Measurements from ENCODE around the gene SRD5A1.
A peak's percentile ranks its signal among the peaks of the same experiment; 100 is the strongest.

Gene SRD5A1, protein sequence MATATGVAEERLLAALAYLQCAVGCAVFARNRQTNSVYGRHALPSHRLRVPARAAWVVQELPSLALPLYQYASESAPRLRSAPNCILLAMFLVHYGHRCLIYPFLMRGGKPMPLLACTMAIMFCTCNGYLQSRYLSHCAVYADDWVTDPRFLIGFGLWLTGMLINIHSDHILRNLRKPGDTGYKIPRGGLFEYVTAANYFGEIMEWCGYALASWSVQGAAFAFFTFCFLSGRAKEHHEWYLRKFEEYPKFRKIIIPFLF

DNA sequence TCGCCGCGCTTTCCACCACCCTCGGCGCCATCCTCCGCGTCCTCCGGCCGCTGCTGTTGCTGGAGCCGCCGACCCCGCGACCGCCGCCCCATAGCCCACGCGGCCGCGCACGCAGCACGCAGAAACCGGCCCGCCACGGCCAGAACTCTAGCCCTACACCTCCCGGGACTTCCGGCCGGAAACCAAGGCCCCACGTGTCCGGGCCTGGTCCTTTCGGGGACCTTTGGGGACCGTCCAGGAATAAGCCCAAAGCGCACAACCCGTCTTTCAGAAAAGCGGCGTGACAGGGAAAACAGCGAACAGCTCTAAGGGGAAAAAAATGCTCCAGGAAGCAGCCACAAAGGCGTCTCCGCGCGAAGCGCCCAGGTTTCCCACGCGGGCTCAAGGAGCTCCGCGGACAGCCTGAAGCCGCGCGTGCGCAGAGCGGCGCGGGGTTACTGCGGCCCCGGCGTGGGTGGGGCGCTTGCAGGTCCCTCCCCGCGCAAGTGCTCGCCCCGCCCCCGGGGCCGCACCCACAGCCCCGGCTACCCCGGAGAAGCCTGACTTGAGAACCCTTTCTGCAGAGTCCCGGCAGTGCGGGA, at the start of gene SRD5A1, which contains the start of gene NSUN2:
Gene SRD5A1 (plus strand): TSS at position 553 of the 581 bp plus-strand sequence. CDS start 137 bp downstream, outside the sequence.
Gene NSUN2 (minus strand): TSS at position 157 of the 581 bp plus-strand sequence. CDS start 65 bp downstream, at position 92.
- DNase-seq (ENCODE audit: low read depth), result peak; percentile 85

DNA sequence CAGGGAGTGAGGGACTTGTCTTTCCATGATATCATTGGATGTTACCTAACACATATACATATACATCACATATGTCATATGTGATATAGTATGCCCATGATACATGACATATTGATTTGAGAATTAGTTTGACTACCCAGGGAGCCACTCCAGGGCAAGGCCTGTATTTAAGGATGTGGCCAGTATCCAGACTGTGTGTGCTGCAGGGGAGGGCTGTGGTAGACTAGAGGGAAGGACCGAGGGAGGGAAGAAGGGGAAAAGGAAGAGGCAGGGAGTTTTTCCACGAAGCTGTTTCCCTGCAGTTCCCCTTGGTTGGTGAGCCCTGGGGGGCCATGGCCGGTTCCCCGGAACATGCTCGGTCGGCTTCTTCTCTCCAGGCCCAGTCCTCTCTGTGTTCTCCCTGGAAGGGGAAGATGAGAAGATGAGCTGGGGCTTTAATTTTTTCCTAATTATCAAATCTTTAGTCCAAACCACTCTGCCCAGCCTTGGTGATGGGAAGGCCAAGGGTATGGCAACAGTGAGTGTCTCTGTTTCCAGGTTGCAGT, 49.1 kb upstream of the SRD5A1 start:
- DNase-seq (ENCODE audit: low read depth), result no peak

DNA sequence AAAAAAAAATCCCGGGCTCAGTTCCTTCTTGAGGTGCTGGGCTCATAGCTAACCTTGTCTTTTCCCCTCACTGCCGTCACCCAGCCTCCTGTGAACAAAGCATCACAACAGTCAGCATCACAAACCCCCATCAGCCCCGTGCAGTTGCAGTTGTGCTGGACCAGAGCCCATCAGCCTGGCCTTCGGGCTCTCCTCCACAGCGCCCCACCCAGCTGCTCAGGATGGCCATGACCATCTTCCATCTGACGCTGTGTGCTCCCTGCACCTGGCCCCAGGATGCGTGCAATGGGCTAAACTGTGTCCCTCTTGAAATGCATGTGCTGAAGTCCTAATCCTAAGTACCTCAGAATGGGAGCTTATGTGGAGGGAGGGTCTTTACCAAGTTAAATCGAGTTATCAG, 48.5 kb upstream of the SRD5A1 start:
- DNase-seq (ENCODE audit: low read depth), result no peak

DNA sequence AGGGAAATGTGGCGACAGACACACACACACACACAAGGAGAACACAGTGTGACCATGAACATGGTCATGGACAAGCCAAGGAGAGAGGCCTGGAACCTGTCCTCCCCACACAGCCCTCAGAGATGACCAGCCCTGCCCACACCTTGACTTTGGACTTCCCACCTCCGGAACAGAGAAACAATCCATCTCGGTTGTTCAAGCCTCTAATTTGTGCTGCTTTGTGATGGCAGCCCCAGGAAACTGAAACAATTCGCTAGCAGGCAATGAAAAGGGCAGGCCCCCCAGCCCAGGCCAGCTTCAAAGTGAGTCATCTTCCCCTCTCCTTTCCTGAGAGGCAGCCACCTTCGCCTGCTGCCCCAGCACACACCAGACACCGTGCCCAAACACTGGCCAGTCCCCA, 48.1 kb upstream of the SRD5A1 start:
- no peak for DNase-seq (ENCODE audit: low read depth)

DNA sequence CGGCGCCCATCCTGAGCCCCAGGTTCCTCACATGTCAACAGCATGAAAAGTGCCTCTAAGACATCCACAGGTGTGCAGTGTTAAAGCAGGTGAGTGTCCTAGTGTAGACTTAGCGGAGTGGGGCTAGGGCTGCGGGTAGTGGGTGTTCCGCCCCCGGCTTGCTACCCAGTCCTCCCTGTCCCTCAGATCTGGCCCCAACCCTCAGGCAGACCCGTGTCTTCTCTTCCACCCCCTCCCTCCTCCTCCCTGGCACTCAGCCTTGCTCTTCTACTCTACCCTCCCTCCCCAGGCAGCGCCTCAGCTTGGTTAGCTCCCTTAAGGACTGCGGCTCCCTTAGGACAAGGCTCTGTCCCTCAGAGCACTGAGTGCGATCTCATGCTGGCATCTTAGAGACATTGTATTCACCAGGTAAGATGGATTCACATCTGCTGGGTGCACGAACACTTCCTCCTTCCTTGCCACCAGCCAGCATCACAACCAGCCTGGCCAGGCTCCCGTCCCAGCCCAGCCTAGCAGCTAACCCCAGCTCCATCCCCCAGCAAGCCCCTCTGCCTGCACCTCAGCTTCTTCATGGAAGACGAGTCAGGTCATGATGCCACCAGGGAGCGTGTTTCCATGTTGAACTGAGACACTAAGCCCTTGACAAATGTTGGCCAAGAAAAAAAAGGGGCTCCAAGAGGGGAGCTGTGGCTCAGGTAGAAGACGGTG, 47.1 kb upstream of the SRD5A1 start:
- no peak for DNase-seq (ENCODE audit: low read depth)

DNA sequence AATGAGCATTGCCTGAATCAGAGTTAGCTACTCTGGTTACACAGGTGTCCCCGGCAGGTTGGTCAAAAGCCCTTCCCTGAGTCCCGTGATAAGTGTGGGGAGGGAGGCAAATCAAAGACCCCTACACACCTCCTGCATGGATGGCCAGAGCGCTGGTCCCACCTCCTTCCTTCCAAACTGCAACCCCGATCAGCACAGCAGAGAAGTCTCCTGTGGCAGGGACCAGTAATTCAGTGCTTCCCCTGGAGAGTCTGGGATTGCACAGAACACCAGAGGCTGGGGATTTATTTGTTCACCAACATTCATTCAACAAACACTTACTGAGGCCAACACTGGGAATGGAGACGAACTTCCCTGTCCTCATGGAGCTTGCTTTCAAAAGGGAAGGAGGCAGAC, 46.6 kb upstream of the SRD5A1 start:
- no peak for DNase-seq (ENCODE audit: low read depth)

DNA sequence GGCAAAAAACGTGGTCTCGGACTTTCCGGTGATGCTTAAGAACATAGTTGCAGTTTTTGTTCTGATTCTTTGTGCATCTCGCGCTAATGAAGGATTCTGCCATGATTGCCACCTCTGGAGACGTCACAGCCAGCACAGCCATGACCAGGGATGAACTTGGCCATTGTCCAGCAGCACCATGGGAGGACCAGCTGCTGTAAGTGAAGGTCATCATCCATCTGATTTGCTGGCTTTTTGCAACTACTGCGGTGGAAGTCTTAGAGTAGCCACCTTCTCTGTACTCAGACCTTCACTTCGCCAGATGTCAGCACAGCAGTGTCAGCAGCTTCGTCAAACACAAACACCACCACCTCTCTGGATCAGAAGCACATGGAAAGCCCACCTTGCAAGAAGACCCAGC, 46.1 kb upstream of the SRD5A1 start:
- no peak for DNase-seq (ENCODE audit: low read depth)

DNA sequence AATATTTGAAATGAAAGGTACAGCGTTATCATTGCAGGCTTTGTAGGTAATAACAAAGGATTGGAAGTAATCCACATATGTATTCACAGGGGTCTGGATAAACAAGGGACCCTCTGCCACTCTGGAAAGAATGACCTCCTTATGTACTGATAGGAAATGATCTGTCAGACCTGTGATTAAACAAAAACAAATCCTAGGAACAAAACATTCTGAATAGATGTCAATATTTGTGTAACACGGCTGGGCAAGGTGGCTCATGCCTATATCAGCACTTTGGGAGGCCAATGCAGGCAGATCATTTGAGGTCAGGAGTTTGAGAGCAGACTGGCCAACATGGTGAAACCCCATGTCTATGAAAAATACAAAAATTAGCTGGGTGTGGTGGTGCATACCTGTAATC, 42.7 kb upstream of the SRD5A1 start:
- DNase-seq (ENCODE audit: low read depth), result no peak

DNA sequence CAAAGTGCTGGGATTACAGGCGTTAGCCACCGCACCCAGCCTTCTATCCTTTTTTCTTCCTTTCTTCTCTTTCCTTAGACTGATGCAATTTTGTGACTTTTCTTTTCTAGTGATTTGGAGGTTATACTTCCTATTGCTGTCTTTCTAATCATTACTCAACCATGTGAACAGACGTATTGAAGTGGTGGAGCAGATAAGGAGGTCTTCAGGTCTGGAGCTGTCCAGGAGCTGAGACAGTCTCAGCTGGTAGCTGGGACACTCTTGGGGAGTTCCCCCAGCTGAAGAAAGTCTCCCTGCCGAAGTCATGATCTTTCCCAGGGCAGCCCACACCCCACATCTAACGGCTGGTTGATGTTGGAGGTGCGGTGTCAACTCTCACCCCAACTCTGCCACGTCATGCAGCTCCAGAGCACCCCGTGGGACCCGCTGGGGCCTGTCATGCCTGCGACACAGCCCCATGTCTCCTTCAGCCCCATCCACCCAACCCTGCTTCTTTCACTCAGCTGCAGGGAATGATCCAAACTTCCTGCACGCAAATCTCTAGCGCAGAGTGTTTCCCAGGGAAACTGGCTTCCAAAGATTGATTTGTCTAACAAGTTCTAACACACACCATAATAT, 41.5 kb upstream of the SRD5A1 start:
- DNase-seq (ENCODE audit: low read depth), result no peak

DNA sequence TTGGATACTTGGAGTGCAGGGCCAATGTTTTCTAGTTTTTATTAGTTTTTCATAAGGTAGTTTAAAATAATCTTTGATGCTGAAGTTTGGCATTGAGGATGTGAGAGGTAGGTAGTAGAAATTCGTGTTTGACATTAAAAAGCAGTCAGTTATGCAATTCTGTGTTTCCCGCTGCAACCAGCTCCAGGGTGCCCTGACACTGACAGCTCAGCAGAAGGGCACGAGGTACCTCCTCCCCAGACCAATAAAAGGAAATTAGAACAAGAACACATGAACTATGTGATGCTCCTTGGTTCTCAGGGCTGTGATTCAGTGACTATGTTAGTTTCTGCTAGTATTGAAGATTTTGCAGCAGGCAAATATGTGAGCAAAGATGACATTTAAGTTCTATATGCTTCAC, 40.6 kb upstream of the SRD5A1 start:
- DNase-seq (ENCODE audit: low read depth), result no peak

DNA sequence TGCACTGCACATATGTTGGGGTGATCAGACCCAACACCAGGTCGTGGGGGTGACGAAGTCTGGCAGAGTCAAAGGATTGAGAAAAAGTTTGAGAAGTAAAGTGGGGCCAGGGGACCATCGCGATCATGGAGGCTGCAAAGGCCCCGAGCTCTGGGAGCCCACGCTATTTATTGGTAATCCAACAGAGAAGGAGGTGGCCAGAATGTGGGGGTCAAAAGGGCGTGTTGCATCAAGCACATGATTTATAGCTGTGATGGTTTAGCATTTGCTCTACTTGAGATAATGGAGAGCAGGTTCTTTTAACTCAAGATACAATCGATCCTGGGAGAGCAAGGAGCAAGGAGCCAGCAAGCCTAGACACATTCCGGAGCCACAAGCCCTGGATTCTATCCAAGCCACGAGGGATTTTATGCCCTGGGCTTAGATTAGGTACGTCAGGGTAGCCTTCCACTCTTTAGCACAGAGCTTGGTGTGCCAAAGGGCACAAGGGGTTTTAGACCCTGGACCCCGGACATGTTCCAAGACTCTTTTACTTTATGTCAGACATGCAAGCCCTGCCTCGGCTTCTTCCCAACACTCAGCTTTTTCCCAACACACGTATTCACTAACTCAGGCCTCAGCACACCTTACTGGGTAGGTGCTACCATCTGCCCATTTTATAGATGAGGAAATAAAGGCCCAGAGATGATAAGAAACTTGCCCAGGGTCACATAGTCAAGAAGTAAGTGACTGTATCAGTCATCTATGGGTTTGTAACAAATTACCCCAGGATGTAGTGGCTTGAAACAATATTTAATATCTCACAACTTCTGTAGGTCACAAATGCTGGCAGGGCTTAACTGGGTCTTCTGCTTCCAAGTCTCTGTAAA, 39.9 kb upstream of the SRD5A1 start:
- no peak for DNase-seq (ENCODE audit: low read depth)

DNA sequence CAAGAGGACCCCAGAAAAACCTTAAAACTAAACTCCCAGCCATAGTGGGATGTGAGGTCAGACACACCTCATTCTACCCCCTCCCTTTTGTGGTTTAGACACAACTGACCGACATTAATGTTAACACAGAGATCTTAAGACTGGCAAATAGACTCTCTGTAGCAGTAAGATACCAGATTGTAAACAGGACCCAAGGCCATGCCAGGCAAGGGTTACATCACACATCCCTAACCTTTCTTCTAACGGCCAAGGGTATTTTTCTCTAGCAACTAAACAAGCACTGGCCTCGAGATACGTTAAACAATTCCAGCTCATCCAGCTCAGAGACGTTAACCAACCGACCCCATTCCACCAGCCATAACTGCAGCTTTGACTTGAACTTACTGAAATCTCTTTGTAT, 39.2 kb upstream of the SRD5A1 start:
- DNase-seq (ENCODE audit: low read depth), result no peak

DNA sequence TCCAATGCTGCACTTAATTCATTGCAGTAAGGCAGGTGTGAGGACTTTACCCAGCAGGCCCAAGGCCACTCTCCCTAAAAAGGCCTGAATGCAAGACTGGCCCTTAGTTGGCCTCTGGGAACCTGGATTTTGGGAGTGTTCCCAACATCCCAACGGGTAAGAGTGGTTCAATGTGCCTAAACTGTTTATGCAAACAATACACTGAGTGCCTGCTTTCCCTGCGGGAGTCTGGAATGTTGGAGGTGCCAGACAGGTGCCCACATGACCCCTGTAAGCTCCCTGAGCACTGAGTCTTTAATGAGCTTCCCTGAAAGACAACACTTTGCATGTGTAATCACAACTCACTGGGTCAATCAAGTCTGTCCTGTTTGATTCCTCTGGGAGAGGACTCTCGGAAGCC, 37.8 kb upstream of the SRD5A1 start:
- no peak for DNase-seq (ENCODE audit: low read depth)

DNA sequence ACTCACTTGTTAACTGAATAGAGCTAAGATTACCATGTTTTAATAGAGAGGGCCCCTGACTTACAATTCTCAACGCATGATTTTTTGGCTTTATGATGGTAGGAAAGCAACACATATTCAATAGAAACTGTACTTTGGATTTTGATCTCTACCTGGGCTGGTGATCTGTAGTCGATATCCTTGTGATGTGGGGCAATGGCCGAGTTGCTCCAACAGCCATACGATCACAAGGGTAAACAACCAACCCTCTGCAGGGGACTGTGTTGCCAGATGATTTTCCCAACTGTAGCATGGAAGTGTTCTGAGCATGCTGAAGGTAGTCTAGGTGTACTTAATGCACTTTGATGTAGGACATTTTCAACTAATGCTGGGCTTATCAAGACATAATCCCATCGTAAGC, 36.9 kb upstream of the SRD5A1 start:
- DNase-seq (ENCODE audit: low read depth), result no peak

DNA sequence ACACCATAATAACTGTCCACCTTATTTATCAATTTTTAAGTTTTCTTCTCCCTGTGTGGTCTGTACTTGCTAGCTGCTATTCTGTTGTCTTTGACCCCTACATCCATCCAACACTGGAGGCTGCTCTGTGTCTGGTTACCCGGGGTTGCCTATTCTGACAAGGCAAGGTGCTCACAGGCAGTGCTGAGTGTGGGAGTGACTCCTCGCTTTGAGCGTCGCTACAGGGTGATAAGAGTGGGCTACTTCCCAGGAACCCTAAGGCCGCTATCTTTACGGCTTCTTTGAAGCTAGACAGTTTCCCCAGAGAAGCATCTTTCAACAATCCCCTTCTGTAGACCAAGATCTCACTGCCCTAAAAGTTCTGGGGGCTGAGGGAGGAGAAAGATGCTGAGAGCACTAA, 35.7 kb upstream of the SRD5A1 start:
- no peak for DNase-seq (ENCODE audit: low read depth)

DNA sequence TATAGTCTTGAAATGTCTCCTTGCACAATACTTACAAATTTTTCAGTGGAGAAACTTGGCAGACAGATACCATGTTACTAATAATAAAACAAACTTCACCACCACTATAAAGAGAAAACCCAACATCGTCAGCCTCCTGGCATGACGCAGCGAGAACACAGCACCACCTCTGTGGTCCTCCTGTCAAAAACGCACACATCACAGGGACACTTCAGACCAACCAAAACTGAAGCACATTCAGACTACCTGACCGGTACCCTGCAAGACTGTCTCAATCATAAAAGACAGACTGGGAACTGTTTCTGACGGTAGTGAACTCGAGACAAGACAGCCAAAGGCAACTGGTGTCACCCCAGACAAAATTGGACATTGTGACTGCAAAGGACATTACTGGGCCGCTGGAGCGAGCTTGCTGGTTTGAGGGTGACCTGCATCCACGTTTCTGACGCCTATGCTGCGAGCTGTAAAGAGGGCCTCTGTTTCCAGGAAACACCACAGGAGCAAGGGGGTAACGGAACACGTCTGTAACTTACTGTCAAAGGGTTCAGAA, 34.8 kb upstream of the SRD5A1 start:
- no peak for DNase-seq (ENCODE audit: low read depth)

DNA sequence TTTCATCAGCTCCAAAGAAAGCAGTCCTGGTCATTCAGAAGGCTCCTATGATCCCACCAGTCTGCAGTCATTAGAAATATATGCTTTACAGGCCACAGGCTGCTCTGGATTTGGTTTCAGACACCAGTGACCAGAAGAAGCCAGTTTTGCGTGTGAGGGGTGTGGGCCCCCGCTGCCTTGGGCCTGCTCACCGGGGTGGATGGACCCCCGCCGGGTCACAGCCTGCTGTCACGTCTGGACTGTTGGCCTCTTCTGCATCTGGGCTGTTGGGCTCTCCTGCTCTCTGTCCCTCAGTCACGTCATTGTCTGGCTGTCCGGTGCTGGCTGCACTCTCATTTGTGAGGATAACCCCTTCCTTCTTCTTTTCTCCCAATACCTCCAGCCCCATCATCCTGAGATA, 33.5 kb upstream of the SRD5A1 start:
- DNase-seq (ENCODE audit: low read depth), result no peak

DNA sequence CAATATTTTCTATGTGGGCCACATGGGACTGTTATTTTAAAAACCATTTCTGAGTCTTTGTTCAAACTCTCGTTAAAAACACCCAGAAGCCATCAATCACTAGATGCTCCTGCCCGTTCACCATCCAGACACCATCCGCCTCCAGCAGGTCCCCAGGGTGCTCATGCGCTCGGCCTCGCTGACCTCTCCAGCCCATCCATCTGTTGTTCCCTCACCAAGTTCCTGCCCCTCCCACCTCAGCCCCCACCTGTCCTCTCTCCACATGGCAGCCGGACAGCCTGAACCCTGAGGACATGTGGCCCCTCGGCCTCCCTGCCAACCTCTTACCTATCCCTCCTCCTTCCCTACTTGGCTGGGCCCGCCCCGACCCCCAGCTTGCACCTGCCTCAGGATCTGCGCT, 32.0 kb upstream of the SRD5A1 start:
- DNase-seq (ENCODE audit: low read depth), result no peak

DNA sequence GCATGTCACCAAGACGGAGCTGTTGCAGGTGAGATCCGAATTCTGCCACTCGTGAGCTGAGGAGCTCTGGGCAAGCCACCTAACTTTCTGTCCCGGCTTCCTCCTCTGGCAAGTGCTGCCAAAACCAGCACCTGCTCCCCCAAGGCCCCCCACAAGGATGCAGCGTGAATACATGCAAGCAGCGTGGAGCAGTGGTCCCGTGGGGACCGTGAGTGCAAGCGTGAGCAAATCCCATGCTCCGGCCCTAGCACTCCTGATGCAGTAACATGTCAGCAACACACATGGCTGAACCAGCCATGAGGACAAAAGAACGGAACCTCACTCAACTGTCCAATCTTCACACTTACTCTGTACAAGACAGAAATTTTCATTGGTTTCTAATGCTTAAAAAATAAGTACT, 31.4 kb upstream of the SRD5A1 start:
- no peak for DNase-seq (ENCODE audit: low read depth)

DNA sequence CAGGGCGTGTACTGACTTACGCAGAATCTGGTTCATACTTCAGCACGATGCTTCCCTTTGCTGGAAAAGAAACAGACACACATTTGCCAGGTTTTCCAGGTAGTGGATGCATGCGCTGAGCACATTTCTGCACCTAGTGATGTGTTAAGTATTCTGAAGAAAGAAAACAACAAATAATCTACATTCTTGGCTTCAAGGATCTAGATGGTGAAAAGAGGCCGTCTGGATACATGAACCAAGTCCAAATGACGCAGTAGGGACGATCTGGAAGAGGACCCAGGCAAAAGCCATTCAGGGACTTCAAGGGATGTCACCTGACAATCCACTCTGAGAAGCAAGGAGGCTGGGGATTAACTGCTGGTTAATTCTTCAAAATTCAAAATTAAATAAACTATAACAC, 30.8 kb upstream of the SRD5A1 start:
- DNase-seq (ENCODE audit: low read depth), result no peak

DNA sequence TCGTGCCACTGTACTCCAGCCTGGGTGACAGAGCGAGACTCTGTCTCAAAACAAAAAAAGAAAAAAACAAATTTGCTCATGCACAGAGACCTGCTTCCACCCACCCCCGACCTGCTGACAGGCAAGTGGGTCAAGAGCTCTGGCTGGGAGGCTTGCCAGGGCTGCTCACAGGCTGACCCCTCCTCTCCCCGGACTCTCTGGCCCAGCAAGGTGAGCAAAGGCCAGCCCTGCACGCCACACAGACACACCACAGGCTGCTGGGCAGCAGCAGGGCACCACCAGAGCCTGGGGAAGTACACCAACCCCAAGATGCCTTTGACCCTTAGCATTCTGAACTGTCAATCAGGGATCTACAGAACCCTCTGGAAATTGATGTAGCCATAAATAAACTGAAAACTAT, 29.6 kb upstream of the SRD5A1 start:
- no peak for DNase-seq (ENCODE audit: low read depth)

Data from activated T-cell treated with anti-CD3 and anti-CD28 coated beads for 24 hours (primary cell).